GM19468 (cell line): ENCODE measurements around the gene PTGES2.
A peak's percentile ranks its signal among the peaks of the same experiment; 100 is the strongest.

Experiments
- ATAC-seq: cut with Tn5 transposase; IDR thresholded peaks from one replicate; pipeline ENCODE4 v1.9.1; 2021; ENCODE audit warnings: mild to moderate bottlenecking, moderate library complexity, moderate number of reproducible peaks; ENCODE audit not compliant: unreplicated experiment; ENCODE audit errors: extremely low read depth

The PTGES2 gene

DNA sequence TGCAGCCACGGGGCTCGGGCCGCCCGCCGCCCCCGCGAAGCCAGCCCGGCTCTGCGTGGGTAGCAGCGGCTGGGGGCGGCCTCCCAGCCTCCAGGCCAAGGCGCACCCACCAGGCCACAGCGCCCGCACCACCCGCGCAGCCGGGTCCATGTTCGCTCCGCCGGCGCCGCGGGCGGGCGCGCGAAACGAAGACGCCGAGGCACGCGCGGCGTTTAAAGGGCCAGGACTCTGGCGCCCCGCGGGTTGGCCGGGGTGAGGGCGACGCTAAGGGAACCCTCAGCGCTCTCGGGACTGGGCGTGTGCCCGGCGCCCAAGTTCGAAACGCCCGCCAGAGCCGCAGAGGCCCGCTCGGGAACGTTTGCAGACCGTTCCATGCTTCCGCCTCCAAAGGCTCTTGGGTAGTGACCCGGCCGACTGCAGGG, at the start of gene PTGES2:
TSS of gene PTGES2 (minus strand) at position 162 of the 422 bp plus-strand sequence. CDS start at position 150, 12 bp downstream.
- ATAC-seq = no peak

DNA sequence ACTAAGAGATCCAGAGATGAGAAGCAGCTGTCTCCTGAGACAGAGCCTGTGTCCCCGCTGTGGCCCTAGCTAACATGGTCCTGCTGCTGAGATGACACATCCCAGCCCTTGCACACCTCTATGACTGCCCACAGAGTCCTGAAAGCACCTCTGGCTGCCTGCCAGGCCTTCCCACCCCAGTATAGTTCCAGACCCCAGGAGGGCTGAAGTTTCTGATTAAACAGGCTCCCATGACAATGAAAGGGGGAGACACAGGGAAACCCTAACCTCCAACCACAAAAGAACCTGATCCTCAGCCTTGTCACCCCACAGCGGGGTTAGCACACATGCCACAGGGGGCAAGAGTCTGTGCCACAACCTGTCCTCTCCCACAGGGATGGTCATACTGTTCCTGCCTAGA, 48.2 kb upstream of the PTGES2 start:
- no peak for ATAC-seq

DNA sequence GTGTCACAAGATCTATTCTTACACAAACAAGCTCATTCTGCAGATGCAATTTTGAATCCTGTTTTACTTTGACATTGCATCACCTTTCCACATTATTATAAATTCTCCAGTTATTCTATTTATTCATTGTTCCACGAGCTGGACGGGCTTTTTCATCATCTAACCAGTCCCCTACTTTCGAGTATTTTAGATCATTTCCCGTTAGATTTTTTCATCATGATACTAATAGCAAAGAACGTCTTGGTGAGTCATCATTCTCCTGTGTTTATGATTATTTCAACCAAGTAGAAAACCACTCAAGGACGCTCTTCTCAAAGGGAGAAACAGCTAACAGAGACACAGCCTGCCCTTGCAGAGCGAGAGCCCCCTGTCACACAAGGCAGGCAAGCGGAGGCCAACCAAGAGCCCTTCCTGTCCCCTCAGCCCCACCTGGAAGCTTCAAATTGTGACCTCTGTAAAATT, 47.6 kb upstream of the PTGES2 start:
- ATAC-seq = no peak

DNA sequence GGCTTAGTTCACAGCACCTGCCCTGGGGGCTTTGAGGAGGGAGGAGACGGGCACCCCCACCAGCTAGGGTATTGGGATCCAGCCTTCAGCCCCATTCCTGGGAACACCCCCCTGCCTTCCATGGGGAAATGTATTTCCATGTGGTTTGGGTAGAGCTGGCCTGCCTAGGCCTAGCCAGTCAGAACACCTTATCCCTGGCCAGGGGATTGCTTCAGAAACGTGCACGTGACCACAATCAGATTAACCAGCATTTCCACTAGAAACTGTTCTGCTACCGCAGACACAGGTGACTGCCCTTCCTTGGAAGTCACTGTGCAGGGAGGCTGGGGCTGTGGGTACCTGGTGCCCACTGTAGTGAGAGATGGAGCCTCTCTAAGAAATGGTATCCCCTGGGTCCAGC, 46.5 kb upstream of the PTGES2 start:
- no peak for ATAC-seq

DNA sequence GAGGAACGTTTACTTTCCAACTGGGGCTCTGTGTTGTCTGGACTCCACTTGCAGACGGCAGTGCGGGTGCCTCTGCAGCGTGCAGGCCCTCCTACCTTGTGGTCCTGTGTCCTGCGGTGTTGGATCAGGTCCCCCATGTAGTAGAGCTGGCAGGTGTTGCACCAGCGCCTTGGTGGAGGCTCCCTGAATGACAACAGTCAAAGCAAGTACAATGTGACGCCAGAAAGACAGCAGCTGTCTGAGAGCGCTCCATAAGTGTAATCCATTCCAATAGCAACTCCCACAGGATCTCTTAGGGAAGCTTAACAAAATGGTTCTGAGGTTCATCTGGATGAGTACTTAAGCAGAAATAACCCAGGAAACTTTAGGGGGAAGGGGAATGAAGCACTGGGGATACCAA, 42.4 kb upstream of the PTGES2 start:
- no peak for ATAC-seq

DNA sequence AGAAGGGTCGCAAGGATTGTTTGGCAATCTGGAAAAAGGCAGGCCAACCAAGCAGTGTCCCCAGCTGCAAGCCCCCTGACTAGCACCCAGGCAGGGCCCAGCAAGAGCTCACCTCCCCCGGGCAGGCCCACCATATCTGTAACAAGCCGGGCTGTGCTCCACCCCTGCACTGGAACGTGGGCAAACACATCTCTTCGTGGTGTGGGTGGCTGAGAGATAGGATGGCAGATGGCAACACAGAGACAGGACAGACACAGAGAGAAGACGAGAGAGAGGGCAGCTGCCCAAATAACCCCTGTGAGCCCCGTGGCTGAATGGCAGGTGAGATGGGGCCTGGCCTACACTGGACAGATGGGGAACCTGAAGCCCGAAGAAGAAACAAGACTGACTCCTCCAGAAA, 42.0 kb upstream of the PTGES2 start:
- ATAC-seq = no peak

DNA sequence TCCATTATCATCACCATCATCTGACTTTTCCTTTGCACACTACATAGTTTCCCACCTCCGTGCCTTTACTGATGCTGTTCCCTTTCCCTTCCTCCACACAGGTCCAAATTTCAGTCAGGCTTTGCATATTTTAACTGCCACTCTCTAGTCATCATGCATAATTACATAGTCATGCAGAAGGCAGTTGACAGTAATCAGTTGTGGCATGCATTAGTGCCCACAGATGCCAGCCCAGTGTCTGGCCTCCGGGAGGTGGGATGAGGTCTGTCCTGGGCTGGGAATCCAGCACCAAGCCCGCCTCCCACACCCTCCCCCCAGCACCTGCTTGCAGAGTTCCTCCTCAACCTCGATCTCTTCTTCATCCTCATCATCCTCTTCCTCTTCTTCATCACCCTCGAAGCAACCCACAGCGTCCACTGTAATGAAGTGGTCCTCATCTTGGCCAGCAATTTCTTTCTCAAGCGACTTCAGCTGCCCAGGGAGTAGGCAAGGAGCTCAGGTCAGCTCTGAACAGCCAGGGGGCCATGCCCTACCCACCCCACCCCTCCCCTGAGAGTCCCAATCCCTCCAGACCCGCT, 41.3 kb upstream of the PTGES2 start:
- ATAC-seq = no peak

DNA sequence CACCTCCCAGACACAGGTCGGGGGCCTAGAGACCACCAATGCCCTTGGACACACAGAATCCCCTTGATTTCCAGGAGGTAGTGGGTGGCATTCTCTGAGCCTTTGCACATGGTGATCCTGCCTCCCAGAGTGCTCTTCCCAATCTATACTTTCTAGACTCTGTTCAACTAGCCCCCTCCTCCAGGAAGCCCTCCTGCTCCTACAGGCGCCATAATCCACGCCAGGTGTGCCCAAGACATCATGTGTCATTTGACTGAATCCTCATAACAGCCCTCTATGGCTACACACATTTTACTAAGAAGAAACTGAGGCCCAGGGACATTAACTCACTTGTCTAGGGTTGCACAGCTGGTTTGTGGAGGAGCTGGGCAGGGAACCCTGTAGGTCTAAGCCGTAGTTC, 39.7 kb upstream of the PTGES2 start:
- ATAC-seq = no peak

DNA sequence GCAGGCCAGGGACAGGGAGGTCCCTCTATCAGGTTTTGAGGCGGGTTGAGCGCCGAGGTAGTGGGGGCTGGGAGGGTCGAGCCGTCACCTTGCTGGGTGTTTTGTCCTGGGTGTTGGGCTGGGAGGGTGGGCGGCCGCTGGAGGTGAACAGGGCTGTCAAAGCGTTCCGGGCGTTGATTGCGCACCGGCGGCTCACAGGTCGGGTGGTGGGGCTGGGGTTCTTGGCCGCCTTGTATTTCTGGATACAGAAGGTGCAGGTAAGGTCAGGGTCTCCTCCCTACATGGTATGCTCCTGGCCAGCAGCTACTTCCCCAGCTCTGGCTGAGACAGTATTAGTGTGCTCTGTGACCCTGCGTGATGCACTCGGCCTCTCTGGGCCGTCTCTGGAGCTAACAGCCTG, 38.6 kb upstream of the PTGES2 start:
- no peak for ATAC-seq

DNA sequence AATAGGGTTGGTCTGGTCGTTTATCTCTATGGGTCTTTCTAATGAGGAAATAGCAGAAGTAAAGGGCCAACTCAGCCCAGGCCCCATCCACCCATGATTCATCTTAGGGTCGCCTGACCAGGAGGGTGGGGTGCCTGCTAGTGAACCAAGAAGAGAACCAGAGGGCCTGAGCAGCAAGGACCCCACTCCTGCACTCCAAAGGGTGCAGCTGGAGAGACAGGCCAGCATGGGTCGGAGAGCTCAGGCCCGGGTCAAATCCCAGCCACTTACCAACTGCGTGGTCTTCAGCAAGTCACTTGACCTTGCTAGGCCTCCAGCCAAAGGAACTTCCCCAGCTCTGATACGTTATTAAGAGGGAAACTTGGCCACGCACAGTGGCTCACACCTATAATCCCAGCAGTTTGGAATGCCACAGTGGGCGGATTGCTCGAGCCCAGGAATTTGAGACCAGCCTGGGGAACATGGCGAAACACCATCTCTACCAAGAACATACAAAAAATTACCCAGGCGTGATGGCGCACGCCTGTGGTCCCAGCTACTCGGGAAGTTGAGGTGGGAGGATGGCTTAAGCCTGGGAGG, 36.9 kb upstream of the PTGES2 start:
- ATAC-seq = no peak

DNA sequence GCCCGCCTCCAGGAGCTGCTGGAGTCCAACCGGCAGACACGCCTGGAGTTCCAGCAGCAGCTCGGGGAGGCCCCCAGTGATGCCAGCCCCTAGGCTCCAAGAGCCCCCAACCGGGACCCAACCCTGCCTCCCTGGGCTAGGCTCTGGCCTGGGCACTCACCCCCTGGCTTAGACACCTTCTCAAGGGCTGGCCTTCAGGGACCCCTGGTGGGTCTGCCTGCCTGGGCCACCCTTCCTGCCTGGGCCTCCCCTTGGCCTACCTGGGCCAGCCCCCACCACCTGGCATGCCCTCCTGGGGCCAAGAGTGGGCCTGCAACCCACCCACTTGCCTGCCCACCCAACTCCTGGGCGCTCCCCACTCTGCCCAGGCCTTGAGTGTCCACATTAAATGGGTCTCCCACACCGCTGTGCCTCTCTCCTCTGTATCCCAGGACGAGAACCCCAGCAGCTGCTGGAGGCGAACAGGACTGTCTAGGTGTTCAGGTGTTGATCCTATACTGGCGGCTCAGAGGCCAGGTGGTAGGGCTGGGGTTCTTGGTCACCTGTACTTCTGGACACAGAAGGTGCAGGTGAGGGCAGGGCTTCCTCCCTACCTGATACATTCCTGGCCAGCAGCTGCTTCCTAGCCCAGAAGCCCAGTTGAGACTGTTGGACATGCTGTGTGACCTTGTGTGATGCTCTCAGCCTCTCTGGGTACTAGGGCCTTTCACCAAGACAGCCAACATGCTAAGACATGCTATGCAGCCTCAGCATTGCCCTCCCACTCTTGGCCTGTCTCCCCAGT, 36.2 kb upstream of the PTGES2 start:
- no peak for ATAC-seq

DNA sequence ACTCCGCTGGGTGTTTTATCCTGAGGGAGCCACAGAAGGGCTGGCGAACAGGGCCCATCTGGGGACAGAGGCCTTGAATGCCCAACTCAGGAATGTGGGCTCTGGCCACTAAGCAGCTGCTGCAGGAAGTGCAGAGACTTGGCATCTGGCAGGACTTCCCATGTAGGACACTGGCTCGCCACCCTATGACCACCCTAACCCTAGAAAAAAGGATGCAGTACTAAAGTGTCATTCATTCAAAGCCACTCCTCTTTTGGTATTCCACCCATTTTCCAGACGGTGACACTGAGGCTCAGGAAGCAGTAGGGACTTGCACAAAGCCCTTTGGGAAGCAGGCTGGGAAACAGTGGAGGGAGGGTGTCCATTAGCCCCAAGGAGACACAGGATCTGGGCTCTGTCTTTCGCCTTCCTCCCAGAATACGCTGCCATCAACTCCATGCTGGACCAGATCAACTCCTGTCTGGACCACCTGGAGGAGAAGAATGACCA, 35.5 kb upstream of the PTGES2 start:
- no peak for ATAC-seq

DNA sequence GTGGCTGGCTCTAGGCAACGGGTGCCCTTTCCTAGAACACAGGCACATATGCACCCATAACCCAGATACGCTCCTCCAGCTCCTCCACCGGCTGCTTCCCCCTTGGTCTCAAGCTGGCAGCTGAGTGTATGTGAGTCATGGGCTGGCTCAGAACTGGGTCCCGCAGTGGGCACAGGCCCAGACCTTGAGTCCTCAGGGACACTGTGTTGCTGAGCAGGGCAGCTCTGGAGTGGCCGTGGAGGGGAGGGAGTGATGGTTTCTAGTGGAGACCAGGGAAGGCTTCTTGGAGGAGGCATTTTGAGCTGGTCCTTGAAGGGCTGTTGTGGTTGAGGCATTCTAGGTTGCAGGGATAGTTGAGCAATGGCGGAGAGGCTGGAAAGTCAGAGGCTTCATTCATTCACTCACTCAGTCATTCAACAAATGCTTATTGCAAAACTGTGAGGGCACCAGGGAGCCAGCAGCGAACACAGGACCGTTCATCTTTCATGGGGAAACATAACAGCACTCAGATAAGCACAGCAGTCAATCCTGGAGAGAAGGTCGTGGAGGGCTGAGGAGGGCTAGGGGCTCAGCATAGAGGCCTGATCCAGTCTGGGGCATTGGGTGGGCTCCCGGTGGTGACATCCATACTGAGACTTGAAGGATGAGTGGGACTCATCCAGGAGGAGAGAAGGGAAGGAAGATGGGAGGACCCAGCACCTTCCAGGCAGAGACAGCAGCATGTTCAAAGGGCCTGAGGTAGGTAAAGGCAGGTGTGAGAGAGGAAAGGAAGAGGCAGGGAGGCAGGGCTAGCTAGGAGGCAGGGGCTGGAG, 34.9 kb upstream of the PTGES2 start:
- no peak for ATAC-seq

DNA sequence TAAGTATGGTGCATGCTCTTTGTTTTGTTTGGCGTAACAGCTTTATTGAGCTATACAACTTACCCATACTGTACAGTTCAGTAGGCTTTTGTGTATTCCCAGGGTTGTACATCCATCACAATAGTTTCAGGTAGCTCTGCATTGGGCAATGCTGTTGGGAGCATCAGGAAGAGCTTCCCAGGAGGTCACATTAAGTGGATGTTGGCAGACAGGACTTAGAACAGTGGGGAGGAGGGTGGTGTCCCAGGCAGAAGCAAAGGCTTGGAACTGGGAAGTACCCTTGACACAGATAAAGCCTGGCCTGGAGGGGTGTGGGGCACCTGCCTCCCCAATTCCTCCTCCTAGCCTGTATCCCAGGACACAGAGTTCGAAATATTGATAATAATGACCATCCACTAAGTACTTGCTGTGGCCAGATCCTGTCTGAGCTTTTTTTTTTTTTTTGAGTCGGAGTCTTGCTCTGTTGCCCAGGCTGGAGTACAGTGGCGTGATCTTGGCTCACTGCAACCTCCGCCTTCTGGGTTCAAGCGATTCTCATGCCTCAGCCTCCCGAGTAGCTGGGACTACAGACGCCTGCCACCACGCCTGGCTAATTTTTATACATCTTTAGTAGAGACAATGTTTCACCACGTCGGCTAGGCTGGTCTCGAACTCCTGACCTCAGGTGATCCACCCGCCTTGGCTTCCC, 33.8 kb upstream of the PTGES2 start:
- no peak for ATAC-seq

DNA sequence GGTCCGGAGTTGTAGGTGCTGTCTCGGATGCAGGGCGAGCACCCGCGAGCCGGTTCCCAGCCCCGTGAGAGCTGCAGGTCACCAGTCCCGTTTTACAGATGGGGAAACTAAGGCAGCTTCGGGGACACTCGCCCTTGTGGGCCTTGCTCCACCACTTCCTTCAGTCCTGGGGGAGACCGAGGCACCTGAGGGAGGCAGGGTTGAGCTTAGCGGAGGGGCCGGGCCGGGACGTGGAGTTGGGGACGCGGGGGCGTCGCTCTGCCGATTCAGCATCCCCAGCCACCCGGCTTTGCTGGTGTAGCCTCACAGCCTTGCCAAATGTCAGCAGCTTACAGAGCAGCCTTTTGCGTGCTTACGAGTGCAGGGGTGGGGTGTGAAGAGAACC, 33.1 kb upstream of the PTGES2 start:
- no peak for ATAC-seq

DNA sequence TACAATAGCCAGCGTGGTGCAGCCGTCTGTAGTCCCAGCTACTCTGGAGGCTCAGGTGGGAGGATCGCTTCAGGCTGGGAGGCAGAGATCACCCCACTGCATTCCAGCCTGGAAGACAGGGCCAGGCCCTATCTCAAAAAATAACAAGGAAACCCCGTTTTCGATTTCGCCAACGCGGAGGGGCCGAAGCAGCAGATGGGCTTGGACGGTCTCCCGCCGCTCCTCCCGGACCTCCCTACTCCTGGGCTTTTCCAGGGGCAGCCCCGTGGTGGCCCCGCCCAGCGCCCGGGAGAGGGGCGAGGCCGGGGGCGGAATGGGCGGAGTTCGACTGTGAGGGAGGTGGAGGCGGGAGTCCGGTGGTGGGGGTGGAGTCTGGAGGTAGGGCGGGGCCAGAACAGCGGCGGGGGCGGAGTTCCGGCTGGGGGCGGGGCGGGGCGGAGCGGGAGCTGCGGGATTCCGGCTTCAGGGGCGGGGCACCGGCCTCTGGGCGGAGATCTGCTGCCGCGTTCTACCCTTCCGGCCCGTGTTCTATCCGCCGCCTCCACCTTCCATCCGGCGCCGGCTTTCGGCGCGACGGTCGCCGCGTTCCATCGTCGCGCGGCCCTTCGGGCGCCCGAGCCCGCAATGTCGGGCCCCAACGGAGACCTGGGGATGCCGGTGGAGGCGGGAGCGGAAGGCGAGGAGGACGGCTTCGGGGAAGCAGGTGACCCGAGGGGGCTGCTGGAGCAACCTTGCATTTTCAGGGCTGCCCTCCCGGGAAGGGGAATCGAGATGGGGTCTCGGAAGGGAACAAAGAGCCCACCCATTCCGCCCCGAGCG, 32.5 kb upstream of the PTGES2 start, which contains the start of gene BBLN:
TSS of gene BBLN (plus strand) at position 482 of the 819 bp plus-strand sequence. CDS start at position 625, 143 bp downstream.
- peak; percentile 65 for ATAC-seq

DNA sequence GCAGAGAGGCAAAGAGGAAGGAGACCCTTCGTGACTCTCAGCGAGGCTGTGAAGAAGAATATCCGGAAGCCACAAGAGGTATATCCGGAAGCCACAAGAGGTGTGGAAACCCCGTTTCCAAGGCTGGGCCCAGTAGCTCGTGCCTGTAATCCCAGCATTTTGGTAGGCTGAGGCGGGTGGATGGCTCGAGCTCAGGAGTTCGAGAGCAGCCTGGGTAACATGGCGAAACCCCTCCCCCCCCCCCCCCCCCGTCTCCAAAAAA, 31.9 kb upstream of the PTGES2 start:
- no peak for ATAC-seq

DNA sequence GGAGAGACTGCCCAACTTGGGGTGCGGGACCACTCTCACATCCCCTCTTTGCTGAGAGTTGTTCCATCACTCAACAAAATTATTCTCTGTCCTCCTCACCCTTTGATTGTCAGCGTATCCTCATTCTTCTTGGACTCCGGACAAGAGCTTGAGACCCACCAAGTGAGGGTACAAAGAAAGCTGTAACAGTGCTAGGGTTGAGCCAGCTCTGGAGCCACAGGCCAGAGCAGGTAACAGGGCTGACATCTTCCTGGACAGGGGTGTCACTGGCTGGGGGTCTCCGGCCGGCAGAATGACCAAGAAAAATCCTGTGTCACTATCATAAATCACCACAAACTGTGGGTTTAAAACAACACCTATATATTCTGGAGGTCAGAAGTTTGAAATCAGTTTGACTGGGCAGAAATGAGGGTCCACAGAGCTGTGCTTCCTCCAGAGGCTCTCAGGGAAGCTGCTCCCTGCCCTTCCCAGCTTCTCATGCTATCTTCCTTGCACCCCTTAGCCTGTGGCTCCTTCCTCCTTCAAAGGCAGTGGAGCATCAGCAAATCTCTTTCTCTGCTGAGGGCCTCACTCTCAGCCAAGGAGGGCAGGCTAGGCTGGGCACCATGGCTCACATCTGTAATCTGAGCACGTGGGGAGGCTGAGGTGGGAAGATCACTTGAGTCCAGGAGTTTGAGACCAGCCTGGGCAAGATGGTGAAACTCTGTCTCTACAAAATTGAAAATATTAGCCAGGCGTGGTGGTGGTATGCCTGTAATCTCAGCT, 28.4 kb upstream of the PTGES2 start:
- no peak for ATAC-seq
